Activated CD8-positive, alpha-beta T cell treated with anti-CD3 and anti-CD28 coated beads for 36 hours (primary cell): ENCODE results near the gene ZNF585A. TPM values are rescaled to one million over a fixed set of nuclear protein-coding genes. Genes with fewer than 3 reads are reported as not detected.

Source experiments
- ATAC-seq: fragments of 200-7000 bp; cut with Tn5 transposase; one replicate; pipeline ENCODE4 v1.10.0; 2021; ENCODE audit warnings: mild to moderate bottlenecking, moderate library complexity
- CTCF ChIA-PET: fragments of 350-600 bp; sonication (Branson Sonifier 250); formaldehyde crosslinking; loops from one replicate; lab custom pipeline; 2021; ENCODE audit warnings: antibody characterized with exemption; lab: Charles Lee
- POLR2A ChIA-PET: fragments of 350-600 bp; sonication (Branson Sonifier 250); formaldehyde crosslinking; loops from one replicate; lab custom pipeline; 2021; ENCODE audit warnings: antibody characterized with exemption; lab: Charles Lee
- DNase-seq: peaks from one replicate; pipeline ENCODE4 v3.0.0-alpha.2; 2020
- H3K27ac Mint-ChIP-seq: one replicate; pipeline ENCODE4 v1.8.0; 2021; ENCODE audit warnings: mild to moderate bottlenecking, mixed read lengths
- H3K27me3 Mint-ChIP-seq: one replicate; pipeline ENCODE4 v1.8.0; 2021; ENCODE audit warnings: mixed read lengths
- H3K36me3 Mint-ChIP-seq: one replicate; pipeline ENCODE4 v1.8.0; 2021; ENCODE audit warnings: low read depth, mixed read lengths
- H3K4me1 Mint-ChIP-seq: one replicate; pipeline ENCODE4 v1.8.0; 2021; ENCODE audit warnings: low read depth, mixed read lengths
- H3K4me3 Mint-ChIP-seq: one replicate; pipeline ENCODE4 v1.8.0; 2021; ENCODE audit warnings: mild to moderate bottlenecking, moderate library complexity, mixed read lengths
- H3K9me3 Mint-ChIP-seq: one replicate; pipeline ENCODE4 v1.8.0; 2021; ENCODE audit warnings: mixed read lengths
- intact Hi-C: fragments of 100-400 bp; cut with micrococcal nuclease; formaldehyde crosslinking; loops from one replicate; pipeline ENCODE4 v1.10.0; 2022
- total RNA-seq, 2 experiments: library from RNA; stranded (reverse); gene quantifications; one replicate each; pipeline ENCODE4 v1.2.3, GENCODE V29; 2021
- TF ChIP-seq, protein P1 (sequence below): fragments of 200-600 bp; IDR thresholded peaks from one replicate; pipeline ENCODE4 v1.8.0; 2022; ENCODE audit warnings: antibody characterized with exemption, mild to moderate bottlenecking

Gene ZNF585A
- total RNA-seq, result 1 to 10 TPM; 7.0 to 9.5 TPM

DNA sequence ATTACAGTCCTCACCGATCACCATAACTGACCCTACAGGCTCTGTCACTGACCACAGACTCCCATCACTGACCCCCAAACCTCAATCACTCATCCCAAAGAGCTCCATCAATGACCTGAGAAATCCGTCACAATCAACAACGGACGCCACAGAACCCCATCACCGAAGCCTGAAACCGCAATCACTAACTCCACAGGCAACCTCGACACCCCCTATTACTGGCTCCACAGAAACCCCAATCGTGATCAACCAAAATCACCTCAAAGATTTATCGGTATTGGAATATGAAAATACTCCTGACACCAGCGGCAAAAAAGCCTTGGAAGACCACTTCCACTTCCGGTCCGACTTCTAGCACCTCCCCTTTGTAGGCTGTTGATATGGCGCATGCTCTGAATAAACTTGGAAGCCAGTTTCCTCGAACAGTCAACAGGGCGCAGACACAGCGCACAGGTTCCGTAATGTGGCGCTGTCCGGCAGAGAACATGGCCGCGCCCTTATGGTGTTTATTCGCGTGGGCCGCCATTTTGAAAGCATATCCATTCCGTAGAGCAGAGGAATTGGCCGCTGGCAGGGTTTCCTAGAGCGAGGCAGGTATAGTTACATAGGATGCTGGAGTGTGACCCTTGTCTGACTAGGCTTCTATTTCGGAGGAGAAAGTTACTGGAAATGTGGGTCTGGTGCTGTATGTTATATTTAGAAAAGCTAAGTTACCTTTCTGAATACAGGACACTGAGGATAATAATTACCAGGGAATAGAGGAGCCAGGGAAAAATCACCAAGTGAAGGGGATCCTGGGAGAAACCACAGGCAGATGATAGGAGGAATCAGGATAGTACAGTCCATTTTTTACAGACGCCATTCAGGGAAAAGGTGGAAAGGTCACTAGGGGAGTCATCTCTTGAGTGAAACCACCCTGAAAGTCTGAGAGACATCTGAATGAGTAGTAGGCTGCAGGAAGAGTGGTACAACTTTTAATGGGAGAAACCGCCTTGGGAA is at the start of gene ZNF585A:
Gene ZNF585A (minus strand): TSS at position 328 of the 999 bp plus-strand sequence. CDS start 2,785 bp downstream, outside the sequence.
- TF ChIP-seq, protein P1, sequence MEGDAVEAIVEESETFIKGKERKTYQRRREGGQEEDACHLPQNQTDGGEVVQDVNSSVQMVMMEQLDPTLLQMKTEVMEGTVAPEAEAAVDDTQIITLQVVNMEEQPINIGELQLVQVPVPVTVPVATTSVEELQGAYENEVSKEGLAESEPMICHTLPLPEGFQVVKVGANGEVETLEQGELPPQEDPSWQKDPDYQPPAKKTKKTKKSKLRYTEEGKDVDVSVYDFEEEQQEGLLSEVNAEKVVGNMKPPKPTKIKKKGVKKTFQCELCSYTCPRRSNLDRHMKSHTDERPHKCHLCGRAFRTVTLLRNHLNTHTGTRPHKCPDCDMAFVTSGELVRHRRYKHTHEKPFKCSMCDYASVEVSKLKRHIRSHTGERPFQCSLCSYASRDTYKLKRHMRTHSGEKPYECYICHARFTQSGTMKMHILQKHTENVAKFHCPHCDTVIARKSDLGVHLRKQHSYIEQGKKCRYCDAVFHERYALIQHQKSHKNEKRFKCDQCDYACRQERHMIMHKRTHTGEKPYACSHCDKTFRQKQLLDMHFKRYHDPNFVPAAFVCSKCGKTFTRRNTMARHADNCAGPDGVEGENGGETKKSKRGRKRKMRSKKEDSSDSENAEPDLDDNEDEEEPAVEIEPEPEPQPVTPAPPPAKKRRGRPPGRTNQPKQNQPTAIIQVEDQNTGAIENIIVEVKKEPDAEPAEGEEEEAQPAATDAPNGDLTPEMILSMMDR, result no peak
- Mint-ChIP-seq H3K4me1 (no peaks in the 10 kb centered on the region), H3K27me3 (no peaks in the 10 kb centered on the region), H3K36me3 (peaks cover 31% of the 10 kb centered on the region), H3K4me3 (no peak within 1 kb of the TSS), H3K27ac (no peak within 1 kb of the TSS), H3K9me3 (peaks cover 25% of the 10 kb centered on the region)
- ChIA-PET POLR2A (no interaction called here), CTCF (interaction anchor here (1.4 kb wide), 1 partner anchor 37 kb away, joined by 3 read pairs; no protein-coding TSS in a partner anchor)
- intact Hi-C loops, result loop anchor here (2.0 kb wide), 1 partner anchor 38 kb away; the partner anchor contains the start of gene ZNF585B
- ATAC-seq, result peak; percentile 100
- DNase-seq, result peak; percentile 93

DNA sequence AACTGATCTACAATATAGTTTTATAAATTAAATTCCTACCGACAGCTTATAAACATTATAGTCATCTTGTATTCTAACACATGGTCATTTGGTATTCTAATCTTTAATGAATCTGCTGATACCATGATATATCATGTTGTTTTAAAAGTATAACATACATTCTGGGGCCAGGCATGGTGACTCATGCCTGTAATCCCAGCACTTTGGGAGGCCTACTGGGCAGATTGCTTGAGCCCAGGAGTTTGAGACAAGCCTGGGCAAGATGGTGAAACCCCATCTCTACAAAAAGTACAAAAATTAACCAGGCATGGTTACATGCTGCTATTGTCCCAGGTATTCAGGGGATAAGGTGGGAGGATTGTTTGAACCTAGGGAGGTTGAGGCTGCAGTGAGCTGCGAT is 48.6 kb upstream of the ZNF585A start:
- TF ChIP-seq, protein P1, result no peak
- peaks cover 12% of the 10 kb centered on the region for H3K9me3 Mint-ChIP-seq
- ATAC-seq, result no peak
- peaks cover 65% of the 10 kb centered on the region for H3K36me3 Mint-ChIP-seq
- H3K27ac Mint-ChIP-seq, result peak overlapping the region; percentile 46
- no peak overlapping the region for H3K4me3 Mint-ChIP-seq
- DNase-seq, result no peak
- intact Hi-C loops, result no loop called here
- H3K27me3 Mint-ChIP-seq, result no peaks in the 10 kb centered on the region
- ChIA-PET POLR2A (no interaction called here), CTCF (no interaction called here)
- peaks cover 25% of the 10 kb centered on the region for H3K4me1 Mint-ChIP-seq

DNA sequence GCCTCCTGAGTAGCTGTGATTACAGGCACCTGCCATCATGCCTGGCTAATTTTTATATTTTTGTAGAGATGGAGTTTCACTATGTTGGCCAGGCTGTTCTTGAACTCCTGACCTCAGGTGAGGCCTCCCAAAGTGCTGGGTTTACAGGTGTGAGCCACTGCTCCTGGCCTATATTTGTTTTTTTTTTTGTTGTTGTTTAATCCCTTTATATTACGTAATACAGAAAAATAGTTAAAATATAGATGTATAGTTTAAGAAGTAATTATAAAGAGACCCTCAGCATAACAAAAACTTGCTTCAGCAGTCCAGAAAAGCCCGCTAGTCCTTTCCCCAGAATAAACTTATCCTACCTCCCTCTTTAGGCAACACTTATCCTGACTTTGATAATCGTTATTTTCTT is 47.9 kb upstream of the ZNF585A start:
- H3K36me3 Mint-ChIP-seq, result peaks cover 59% of the 10 kb centered on the region
- H3K9me3 Mint-ChIP-seq, result peaks cover 10% of the 10 kb centered on the region
- intact Hi-C loops, result no loop called here
- TF ChIP-seq, protein P1, result no peak
- ATAC-seq (no peak), DNase-seq (no peak)
- H3K27ac Mint-ChIP-seq, result no peak overlapping the region
- H3K4me1 Mint-ChIP-seq, result peaks cover 25% of the 10 kb centered on the region
- no peaks in the 10 kb centered on the region for H3K27me3 Mint-ChIP-seq
- ChIA-PET POLR2A (no interaction called here), CTCF (no interaction called here)
- H3K4me3 Mint-ChIP-seq, result peak overlapping the region; percentile 95

DNA sequence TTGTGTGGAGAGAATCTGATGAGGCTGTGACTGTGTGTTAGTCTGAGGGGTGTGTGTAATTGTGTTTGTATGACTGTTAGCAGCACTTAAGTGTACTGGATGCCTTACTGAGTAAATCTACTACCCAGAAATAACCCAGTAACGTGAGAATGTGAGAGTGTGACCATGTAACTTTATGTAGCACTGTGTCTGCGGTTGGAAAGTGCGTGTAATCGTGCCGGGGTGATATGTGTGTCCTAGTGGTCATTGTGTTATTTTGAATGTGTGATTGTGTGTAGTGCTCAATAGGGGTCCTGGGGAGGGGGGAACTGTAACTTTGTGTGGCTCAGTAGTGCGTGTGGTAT is 46.1 kb upstream of the ZNF585A start:
- peaks cover 25% of the 10 kb centered on the region for H3K4me1 Mint-ChIP-seq
- DNase-seq (peak; percentile 71), ATAC-seq (peak; percentile 8)
- H3K9me3 Mint-ChIP-seq, result peaks cover 9% of the 10 kb centered on the region
- TF ChIP-seq, protein P1, result no peak
- H3K27me3 Mint-ChIP-seq, result no peaks in the 10 kb centered on the region
- peak overlapping the region; percentile 95 for H3K4me3 Mint-ChIP-seq
- H3K36me3 Mint-ChIP-seq, result peaks cover 48% of the 10 kb centered on the region
- ChIA-PET POLR2A (interaction anchor here (1.2 kb wide), 1 partner anchor 8 kb away, joined by 5 read pairs; the partner anchor contains the start of gene ZNF585B), CTCF (no interaction called here)
- intact Hi-C loops, result no loop called here
- H3K27ac Mint-ChIP-seq, result peak overlapping the region; percentile 99
